ENCODE measurements around the gene PSORS1C2.

PSORS1C2 gene

DNA sequence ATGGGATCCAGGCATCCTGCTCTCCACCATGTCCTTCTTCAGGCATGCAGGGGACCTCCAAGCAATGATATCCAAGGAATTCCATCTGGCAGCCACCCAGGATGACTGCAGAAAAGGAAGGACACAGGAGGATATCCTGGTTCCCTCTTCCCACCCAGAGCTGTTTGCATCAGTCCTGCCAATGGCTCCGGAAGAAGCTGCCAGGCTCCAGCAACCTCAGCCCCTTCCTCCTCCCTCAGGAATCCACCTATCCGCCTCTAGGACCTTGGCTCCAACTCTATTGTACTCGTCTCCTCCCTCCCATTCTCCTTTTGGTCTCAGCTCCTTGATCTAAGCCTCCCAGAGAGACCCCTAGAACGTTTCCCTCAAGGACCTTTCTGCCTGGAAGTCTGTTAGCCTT is 733 bp upstream of the PSORS1C2 start:
- Histone ChIP-seq H3K36me3 (ENCODE audit: low read depth) (peaks cover 14% of the 10 kb centered on the region), H3K27ac (ENCODE audit: poor library complexity, severe bottlenecking) (no peak overlapping the region), H3K4me1 (ENCODE audit: insufficient read depth, poor library complexity, severe bottlenecking) (no peaks in the 10 kb centered on the region), H3K9me3 (ENCODE audit: severe bottlenecking) (no peaks in the 10 kb centered on the region), H3K27me3 (ENCODE audit: insufficient read depth, poor library complexity, severe bottlenecking) (no peaks in the 10 kb centered on the region), H3K4me3 (ENCODE audit: severe bottlenecking) (no peak overlapping the region)
- TF ChIP-seq, protein P1, sequence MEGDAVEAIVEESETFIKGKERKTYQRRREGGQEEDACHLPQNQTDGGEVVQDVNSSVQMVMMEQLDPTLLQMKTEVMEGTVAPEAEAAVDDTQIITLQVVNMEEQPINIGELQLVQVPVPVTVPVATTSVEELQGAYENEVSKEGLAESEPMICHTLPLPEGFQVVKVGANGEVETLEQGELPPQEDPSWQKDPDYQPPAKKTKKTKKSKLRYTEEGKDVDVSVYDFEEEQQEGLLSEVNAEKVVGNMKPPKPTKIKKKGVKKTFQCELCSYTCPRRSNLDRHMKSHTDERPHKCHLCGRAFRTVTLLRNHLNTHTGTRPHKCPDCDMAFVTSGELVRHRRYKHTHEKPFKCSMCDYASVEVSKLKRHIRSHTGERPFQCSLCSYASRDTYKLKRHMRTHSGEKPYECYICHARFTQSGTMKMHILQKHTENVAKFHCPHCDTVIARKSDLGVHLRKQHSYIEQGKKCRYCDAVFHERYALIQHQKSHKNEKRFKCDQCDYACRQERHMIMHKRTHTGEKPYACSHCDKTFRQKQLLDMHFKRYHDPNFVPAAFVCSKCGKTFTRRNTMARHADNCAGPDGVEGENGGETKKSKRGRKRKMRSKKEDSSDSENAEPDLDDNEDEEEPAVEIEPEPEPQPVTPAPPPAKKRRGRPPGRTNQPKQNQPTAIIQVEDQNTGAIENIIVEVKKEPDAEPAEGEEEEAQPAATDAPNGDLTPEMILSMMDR (IDR thresholded peaks at IDR 0.05; ENCODE audit: poor library complexity, severe bottlenecking), result no peak
- DNase-seq (ENCODE audit: low spot score) (no peak), ATAC-seq (ENCODE audit: low read depth) (no peak)

DNA sequence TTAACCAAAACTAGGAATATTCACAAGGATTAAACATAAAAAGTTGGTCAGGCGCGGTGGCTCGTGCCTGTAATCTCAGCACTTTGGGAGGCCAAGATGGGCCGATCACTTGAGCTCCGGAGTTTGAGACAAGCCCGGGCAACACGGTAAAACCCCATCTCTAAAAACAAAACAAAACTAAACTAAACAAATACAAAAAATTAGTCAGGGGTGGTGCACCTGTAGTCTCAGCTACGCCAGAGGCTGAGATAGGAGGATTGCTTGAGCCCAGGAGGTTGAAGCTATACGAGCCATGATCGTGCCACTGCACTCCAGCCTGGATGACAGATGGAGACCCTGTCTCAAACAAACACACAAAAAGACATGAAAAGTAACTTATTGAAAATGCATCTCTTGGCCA is 3.2 kb downstream of the PSORS1C2 start:
- H3K27ac ChIP-seq (ENCODE audit: poor library complexity, severe bottlenecking), result no peak overlapping the region
- H3K36me3 ChIP-seq (ENCODE audit: low read depth), result no peaks in the 10 kb centered on the region
- H3K9me3 ChIP-seq (ENCODE audit: severe bottlenecking), result no peaks in the 10 kb centered on the region
- no peaks in the 10 kb centered on the region for H3K27me3 ChIP-seq (ENCODE audit: insufficient read depth, poor library complexity, severe bottlenecking)
- TF ChIP-seq, protein P1 (IDR thresholded peaks at IDR 0.05; ENCODE audit: poor library complexity, severe bottlenecking), result no peak
- DNase-seq (ENCODE audit: low spot score) (no peak), ATAC-seq (ENCODE audit: low read depth) (no peak)
- H3K4me1 ChIP-seq (ENCODE audit: insufficient read depth, poor library complexity, severe bottlenecking), result no peaks in the 10 kb centered on the region
- no peak overlapping the region for H3K4me3 ChIP-seq (ENCODE audit: severe bottlenecking)

DNA sequence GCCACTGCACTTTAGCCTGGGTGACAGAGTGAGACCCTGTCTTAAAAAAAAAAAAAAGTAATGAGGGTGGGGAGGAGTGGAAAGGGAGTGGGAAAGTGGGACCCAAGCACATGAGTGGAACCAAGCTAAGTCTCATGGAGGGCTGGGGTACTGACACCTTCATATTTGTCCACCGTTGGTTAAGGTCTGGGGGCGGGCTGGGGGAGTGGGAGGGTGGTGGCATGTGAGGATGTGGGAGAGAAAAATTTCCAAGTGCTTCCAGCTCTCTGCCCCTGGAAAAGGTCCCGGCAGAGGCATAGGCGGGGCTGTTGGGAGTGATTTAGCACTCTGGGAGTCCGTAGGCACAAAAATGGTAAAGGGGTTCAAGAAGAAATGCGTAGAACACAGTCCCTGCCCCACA is 6.1 kb downstream of the PSORS1C2 start:
- TF ChIP-seq, protein P1 (IDR thresholded peaks at IDR 0.05; ENCODE audit: poor library complexity, severe bottlenecking), result no peak
- Histone ChIP-seq H3K9me3 (ENCODE audit: severe bottlenecking) (no peaks in the 10 kb centered on the region), H3K27ac (ENCODE audit: poor library complexity, severe bottlenecking) (no peak overlapping the region), H3K27me3 (ENCODE audit: insufficient read depth, poor library complexity, severe bottlenecking) (no peaks in the 10 kb centered on the region), H3K36me3 (ENCODE audit: low read depth) (no peaks in the 10 kb centered on the region), H3K4me1 (ENCODE audit: insufficient read depth, poor library complexity, severe bottlenecking) (no peaks in the 10 kb centered on the region), H3K4me3 (ENCODE audit: severe bottlenecking) (no peak overlapping the region)
- ATAC-seq (ENCODE audit: low read depth) (no peak), DNase-seq (ENCODE audit: low spot score) (no peak)

DNA sequence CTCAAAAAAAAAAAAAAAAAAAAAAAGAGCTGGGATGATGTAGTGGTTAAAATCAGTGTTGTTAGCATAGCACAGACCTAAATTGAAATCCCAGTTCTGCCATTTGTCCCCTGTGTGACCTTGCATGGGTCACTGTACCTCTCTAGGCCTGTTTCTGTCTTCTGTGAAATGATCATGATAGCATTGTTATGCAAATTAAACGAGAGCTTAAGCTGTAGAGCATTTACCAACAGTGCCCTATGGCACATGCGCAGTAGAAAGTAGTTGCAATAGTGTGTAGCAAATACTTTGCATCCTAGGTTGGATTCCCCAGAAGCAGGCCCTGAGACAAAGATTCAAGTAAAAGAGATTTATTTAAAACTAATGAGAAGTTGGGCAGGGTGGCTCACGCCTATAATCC is 7.3 kb downstream of the PSORS1C2 start:
- ATAC-seq (ENCODE audit: low read depth) (no peak), DNase-seq (ENCODE audit: low spot score) (no peak)
- H3K27me3 ChIP-seq (ENCODE audit: insufficient read depth, poor library complexity, severe bottlenecking), result no peaks in the 10 kb centered on the region
- no peak overlapping the region for H3K27ac ChIP-seq (ENCODE audit: poor library complexity, severe bottlenecking)
- no peaks in the 10 kb centered on the region for H3K4me1 ChIP-seq (ENCODE audit: insufficient read depth, poor library complexity, severe bottlenecking)
- H3K36me3 ChIP-seq (ENCODE audit: low read depth), result no peaks in the 10 kb centered on the region
- no peaks in the 10 kb centered on the region for H3K9me3 ChIP-seq (ENCODE audit: severe bottlenecking)
- no peak overlapping the region for H3K4me3 ChIP-seq (ENCODE audit: severe bottlenecking)
- TF ChIP-seq, protein P1 (IDR thresholded peaks at IDR 0.05; ENCODE audit: poor library complexity, severe bottlenecking), result no peak

DNA sequence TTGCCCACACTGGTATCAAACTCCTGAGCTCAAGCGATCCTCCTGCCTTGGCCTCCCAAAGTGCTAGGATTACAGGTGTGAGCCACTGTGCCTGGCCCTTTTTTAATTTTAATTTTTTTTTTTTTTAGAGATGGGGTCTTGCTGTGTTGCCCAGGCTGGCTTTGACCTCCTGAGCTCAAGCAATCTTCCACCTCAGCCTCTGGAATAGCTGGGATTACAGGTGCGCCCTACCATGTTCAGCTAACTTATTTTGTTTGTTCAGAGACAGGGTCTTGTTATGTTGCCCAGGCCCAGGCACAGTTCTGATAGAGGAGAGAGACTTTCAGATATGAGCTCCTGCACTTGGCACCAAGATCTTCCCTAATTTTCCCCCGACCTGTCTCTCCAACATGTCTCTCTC is 8.1 kb downstream of the PSORS1C2 start:
- TF ChIP-seq, protein P1 (IDR thresholded peaks at IDR 0.05; ENCODE audit: poor library complexity, severe bottlenecking), result no peak

More for the DNA sequence above, 8.1 kb downstream of the PSORS1C2 start:
- ATAC-seq (ENCODE audit: low read depth), result no peak
- no peak overlapping the region for H3K4me3 ChIP-seq (ENCODE audit: severe bottlenecking)
- no peaks in the 10 kb centered on the region for H3K36me3 ChIP-seq (ENCODE audit: low read depth)
- H3K27me3 ChIP-seq (ENCODE audit: insufficient read depth, poor library complexity, severe bottlenecking), result no peaks in the 10 kb centered on the region
- H3K9me3 ChIP-seq (ENCODE audit: severe bottlenecking), result no peaks in the 10 kb centered on the region
- DNase-seq (ENCODE audit: low spot score), result no peak
- H3K4me1 ChIP-seq (ENCODE audit: insufficient read depth, poor library complexity, severe bottlenecking), result peaks cover 6% of the 10 kb centered on the region
- H3K27ac ChIP-seq (ENCODE audit: poor library complexity, severe bottlenecking), result no peak overlapping the region

All from RWPE2 (cell line).